RWPE2 (cell line): Measurements from ENCODE around the gene LRP1B.

Experiments used
- ATAC-seq: fragments of 200-7000 bp; cut with Tn5 transposase; 3 replicates; pipeline ENCODE4 v1.9.1; 2021; ENCODE audit warnings: low read depth
- DNase-seq: peaks from one replicate; pipeline ENCODE4 v3.0.0-alpha.2; 2020; ENCODE audit warnings: low spot score
- H3K27ac ChIP-seq: fragments of 450-650 bp; 2 replicates; pipeline ENCODE4 v1.5.1; 2017; ENCODE audit warnings: mild to moderate bottlenecking; ENCODE audit not compliant: poor library complexity, severe bottlenecking
- H3K27me3 ChIP-seq: fragments of 250-450 bp; sonication (Bioruptor Pico); 2 replicates; pipeline ENCODE4 v1.5.1; 2021; ENCODE audit warnings: mild to moderate bottlenecking, moderate library complexity; ENCODE audit not compliant: insufficient read depth, poor library complexity, severe bottlenecking
- H3K36me3 ChIP-seq: fragments of 250-450 bp; sonication (Bioruptor Pico); 2 replicates; pipeline ENCODE4 v1.5.1; 2020; ENCODE audit warnings: low read depth, mild to moderate bottlenecking, moderate library complexity
- H3K4me1 ChIP-seq: fragments of 250-450 bp; sonication (Bioruptor Pico); 2 replicates; pipeline ENCODE4 v1.5.1; 2021; ENCODE audit warnings: mild to moderate bottlenecking, moderate library complexity; ENCODE audit not compliant: insufficient read depth, poor library complexity, severe bottlenecking
- H3K4me3 ChIP-seq: fragments of 250-450 bp; sonication (Bioruptor Pico); 2 replicates; pipeline ENCODE4 v1.5.1; 2021; ENCODE audit warnings: mild to moderate bottlenecking, moderate library complexity; ENCODE audit not compliant: severe bottlenecking
- H3K9me3 ChIP-seq: fragments of 250-450 bp; sonication (Bioruptor Pico); 2 replicates; pipeline ENCODE4 v1.5.1; 2021; ENCODE audit warnings: mild to moderate bottlenecking, moderate library complexity; ENCODE audit not compliant: severe bottlenecking
- TF ChIP-seq, protein P1 (sequence below): fragments of 450-650 bp; IDR thresholded peaks from one replicate; pipeline ENCODE4 v1.5.1; 2017; ENCODE audit warnings: mild to moderate bottlenecking, moderate library complexity; ENCODE audit not compliant: poor library complexity, severe bottlenecking

LRP1B gene

DNA sequence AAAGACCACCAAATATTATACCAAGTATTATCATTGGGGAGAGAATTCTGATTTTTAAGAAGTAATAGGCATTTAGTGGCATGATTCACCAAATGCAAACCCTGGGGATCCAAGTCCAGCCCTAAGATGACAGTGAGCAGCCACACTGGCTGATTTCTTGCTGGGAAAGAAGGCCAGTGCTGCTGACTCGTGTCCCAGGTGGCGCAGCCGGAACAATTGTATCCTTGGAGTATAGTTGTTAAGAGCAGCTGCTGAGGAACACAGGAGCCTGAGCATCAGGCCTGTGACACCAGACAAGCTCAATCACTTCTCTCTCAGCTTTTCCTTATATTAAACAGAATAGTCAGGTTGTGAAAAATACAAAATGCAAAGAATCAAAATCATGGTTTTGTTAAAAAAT is 48.4 kb downstream of the LRP1B start:
- no peaks in the 10 kb centered on the region for H3K9me3 ChIP-seq
- DNase-seq, result no peak
- ATAC-seq, result no peak
- TF ChIP-seq, protein P1, sequence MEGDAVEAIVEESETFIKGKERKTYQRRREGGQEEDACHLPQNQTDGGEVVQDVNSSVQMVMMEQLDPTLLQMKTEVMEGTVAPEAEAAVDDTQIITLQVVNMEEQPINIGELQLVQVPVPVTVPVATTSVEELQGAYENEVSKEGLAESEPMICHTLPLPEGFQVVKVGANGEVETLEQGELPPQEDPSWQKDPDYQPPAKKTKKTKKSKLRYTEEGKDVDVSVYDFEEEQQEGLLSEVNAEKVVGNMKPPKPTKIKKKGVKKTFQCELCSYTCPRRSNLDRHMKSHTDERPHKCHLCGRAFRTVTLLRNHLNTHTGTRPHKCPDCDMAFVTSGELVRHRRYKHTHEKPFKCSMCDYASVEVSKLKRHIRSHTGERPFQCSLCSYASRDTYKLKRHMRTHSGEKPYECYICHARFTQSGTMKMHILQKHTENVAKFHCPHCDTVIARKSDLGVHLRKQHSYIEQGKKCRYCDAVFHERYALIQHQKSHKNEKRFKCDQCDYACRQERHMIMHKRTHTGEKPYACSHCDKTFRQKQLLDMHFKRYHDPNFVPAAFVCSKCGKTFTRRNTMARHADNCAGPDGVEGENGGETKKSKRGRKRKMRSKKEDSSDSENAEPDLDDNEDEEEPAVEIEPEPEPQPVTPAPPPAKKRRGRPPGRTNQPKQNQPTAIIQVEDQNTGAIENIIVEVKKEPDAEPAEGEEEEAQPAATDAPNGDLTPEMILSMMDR, result no peak
- no peaks in the 10 kb centered on the region for H3K36me3 ChIP-seq
- no peaks in the 10 kb centered on the region for H3K4me1 ChIP-seq
- H3K27ac ChIP-seq, result no peak overlapping the region
- no peak overlapping the region for H3K4me3 ChIP-seq
- H3K27me3 ChIP-seq, result no peaks in the 10 kb centered on the region

DNA sequence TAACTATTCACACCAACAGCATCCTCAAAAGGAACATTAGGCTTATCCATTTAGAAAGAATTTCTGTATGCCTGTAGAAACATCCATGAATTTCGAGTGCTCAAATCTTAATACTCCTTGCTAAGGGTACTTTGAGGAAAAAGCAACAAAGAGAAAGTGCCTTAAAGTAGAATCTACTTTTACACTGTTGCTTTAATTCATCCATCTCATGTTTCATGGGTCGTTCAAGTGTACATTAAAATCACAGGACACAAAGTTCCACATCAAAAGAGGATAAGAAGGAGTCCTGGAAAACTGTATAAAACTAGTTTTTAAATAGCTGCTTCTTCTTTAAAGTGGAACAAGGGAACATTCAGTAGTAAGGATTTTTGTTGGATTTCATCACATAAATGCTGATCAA is 54.5 kb downstream of the LRP1B start:
- Histone ChIP-seq H3K4me3 (no peak overlapping the region), H3K9me3 (no peaks in the 10 kb centered on the region), H3K36me3 (no peaks in the 10 kb centered on the region), H3K4me1 (no peaks in the 10 kb centered on the region), H3K27me3 (no peaks in the 10 kb centered on the region), H3K27ac (no peak overlapping the region)
- TF ChIP-seq, protein P1, result no peak
- no peak for DNase-seq
- ATAC-seq, result no peak

DNA sequence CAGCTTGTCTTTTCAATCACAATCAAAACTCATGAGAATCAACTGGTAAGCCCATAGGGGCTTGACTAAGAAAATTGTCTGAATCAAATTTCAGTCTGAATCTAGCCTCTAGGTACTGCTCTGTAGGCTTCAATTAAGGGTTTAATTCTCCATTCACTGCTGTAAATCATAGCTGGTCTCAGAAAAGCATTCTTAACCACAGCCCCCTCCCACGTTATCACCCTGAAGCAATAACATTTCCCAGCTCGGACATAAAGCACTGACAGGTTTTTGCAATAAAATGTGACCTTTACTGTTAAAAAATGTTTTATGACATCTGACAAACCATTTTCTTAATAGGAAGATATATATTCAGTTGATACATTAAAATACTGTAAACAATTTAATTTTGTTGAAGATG is 55.0 kb downstream of the LRP1B start:
- H3K4me1 ChIP-seq, result no peaks in the 10 kb centered on the region
- H3K27ac ChIP-seq, result no peak overlapping the region
- H3K9me3 ChIP-seq, result no peaks in the 10 kb centered on the region
- H3K4me3 ChIP-seq, result no peak overlapping the region
- DNase-seq, result no peak
- TF ChIP-seq, protein P1, result no peak
- no peak for ATAC-seq
- H3K27me3 ChIP-seq, result no peaks in the 10 kb centered on the region
- H3K36me3 ChIP-seq, result no peaks in the 10 kb centered on the region

DNA sequence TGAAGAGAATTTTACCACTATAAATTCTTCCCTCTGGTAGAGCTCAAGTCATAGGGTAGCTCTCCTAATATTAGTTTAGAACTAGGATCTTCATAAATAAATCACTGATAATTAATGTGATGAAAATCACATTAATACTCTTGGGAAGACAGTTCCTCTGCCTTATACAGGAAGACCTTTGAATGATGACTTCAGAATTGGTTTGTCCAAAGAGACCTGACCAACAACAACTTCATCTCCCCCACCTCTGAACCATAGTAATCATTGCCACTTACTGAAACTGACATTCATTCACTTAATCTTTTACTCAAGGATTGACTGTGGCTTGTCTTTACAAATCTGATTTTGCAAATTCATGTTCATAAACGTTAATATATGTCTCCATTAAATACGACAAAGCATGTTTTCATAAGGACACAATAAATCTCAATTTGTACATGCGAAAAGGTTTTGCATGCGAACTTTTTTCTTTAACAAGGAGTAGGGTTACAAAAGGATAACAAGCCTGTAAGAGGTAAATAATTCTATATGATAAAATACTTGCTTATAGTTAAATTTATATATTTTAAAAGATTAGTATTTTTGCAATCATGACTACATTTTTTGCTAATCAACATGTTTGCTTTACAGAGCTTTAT is 61.4 kb downstream of the LRP1B start:
- no peak overlapping the region for H3K27ac ChIP-seq
- no peak overlapping the region for H3K4me3 ChIP-seq
- H3K4me1 ChIP-seq, result no peaks in the 10 kb centered on the region
- DNase-seq (no peak), ATAC-seq (no peak)
- no peaks in the 10 kb centered on the region for H3K36me3 ChIP-seq
- H3K27me3 ChIP-seq, result no peaks in the 10 kb centered on the region
- TF ChIP-seq, protein P1, result no peak
- no peaks in the 10 kb centered on the region for H3K9me3 ChIP-seq

DNA sequence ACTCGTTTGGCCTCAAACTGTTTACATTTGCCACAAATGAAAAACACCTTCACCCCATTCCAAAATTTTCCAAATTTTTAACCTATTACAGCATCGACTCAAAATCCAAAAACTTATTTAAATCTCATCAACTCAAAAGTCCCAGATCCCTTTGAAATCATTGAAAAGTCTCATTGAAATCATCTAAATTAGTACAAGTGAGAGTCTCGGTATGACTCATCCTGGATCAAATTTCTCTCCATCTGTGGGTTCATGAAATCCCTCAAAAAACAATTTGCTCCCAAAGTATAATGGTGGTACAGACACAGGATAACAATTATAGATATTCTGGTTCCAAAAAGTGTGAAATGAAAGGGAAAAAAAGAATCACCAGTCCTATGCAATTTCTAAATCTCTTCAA is 65.1 kb downstream of the LRP1B start:
- Histone ChIP-seq H3K27ac (no peak overlapping the region), H3K36me3 (no peaks in the 10 kb centered on the region), H3K4me3 (no peak overlapping the region), H3K27me3 (no peaks in the 10 kb centered on the region), H3K4me1 (no peaks in the 10 kb centered on the region), H3K9me3 (no peaks in the 10 kb centered on the region)
- no peak for DNase-seq
- TF ChIP-seq, protein P1, result no peak
- no peak for ATAC-seq
